ENCODE measurements around the gene ADGRA3.
"Not testable (repeated sequence)": the region's sequence is repeated elsewhere in the genome, so short reads cannot be mapped to it uniquely, and the experiment has no call there.

Gene ADGRA3

GRCh38 chr4:22439947-22440346, 75.9 kb downstream of the ADGRA3 start:
- DNase-seq, result no peak

GRCh38 chr4:22435652-22436051, 80.2 kb downstream of the ADGRA3 start:
- no peak for DNase-seq

GRCh38 chr4:22434895-22435294, 81.0 kb downstream of the ADGRA3 start:
- no peak for DNase-seq

- no peak for DNase-seq
Observed at GRCh38 chr4:22430626-22431025, 85.2 kb downstream of the ADGRA3 start.

- DNase-seq, result no peak
Observed at GRCh38 chr4:22428441-22428840, 87.4 kb downstream of the ADGRA3 start.

GRCh38 chr4:22427675-22428074, 88.2 kb downstream of the ADGRA3 start:
- DNase-seq, result no peak

GRCh38 chr4:22420291-22420690, 95.6 kb downstream of the ADGRA3 start:
- DNase-seq, result no peak

GRCh38 chr4:22417408-22417807, 98.5 kb downstream of the ADGRA3 start:
- no peak for DNase-seq

- no peak for DNase-seq
Observed at GRCh38 chr4:22416403-22416802, 99.5 kb downstream of the ADGRA3 start.

GRCh38 chr4:22414833-22415232, 101.0 kb downstream of the ADGRA3 start:
- no peak for DNase-seq

GRCh38 chr4:22413471-22413870, 102.4 kb downstream of the ADGRA3 start:
- no peak for DNase-seq

GRCh38 chr4:22412013-22412412, 103.9 kb downstream of the ADGRA3 start:
- no peak for DNase-seq

- no peak for DNase-seq
Observed at GRCh38 chr4:22410645-22411247, 105.1 kb downstream of the ADGRA3 start.

GRCh38 chr4:22408474-22408873, 107.4 kb downstream of the ADGRA3 start:
- no peak for DNase-seq

- no peak for DNase-seq
Observed at GRCh38 chr4:22407361-22407760, 108.5 kb downstream of the ADGRA3 start.

- DNase-seq, result no peak
Observed at GRCh38 chr4:22398671-22399070, 117.2 kb downstream of the ADGRA3 start.

GRCh38 chr4:22391551-22391950, 124.3 kb downstream of the ADGRA3 start:
- no peak for DNase-seq

GRCh38 chr4:22389240-22389870, 126.5 kb downstream of the ADGRA3 start:
- no peak for DNase-seq

- no peak for DNase-seq
Observed at GRCh38 chr4:22385611-22386011, 130.3 kb downstream of the ADGRA3 start.

GRCh38 chr4:22384154-22384553, 131.7 kb downstream of the ADGRA3 start:
- DNase-seq, result no peak

- DNase-seq, result not testable (repeated sequence)
Observed at GRCh38 chr4:22382216-22382615, 133.7 kb downstream of the ADGRA3 start.

- DNase-seq, result no peak
Observed at GRCh38 chr4:22372986-22373385, 142.9 kb downstream of the ADGRA3 start.

- no peak for DNase-seq
Observed at GRCh38 chr4:22369901-22370562, 145.8 kb downstream of the ADGRA3 start.

- DNase-seq, result no peak
Observed at GRCh38 chr4:22363787-22364186, 152.1 kb downstream of the ADGRA3 start.

- no peak for DNase-seq
Observed at GRCh38 chr4:22363036-22363435, 152.8 kb downstream of the ADGRA3 start.

All from NCI-H2171 (cell line).